ENCODE measurements around the gene ATP11A.

ATP11A gene

DNA sequence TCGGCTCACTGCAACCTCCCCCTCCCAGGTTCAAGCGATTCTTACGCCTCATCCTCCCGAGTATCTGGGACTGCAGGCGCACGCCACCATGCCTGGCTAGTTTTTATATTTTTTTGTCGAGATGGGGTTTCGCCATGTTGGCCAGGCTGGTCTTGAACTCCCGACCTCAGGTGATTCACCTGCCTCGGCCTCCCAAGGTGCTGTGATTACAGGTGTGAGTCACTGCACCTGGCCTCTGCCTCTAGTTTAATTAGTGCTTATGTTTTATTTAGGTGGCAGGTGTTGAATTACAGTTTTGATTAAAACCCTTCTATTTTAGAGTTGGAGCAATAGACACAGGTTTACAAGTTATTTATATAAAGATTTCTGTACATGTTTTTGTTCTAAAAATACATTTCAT is 42.8 kb downstream of the ATP11A start:
- H3K27me3 ChIP-seq (ENCODE audit: control insufficient read depth, insufficient read depth, low read length) = no peaks in the 10 kb centered on the region
- H3K27ac ChIP-seq (ENCODE audit: low read length) = no peak overlapping the region
- peak overlapping the region; percentile 31 for H3K4me3 ChIP-seq (ENCODE audit: low read length)
- H3K4me1 ChIP-seq (ENCODE audit: control insufficient read depth, low read depth, low read length) = peaks cover 51% of the 10 kb centered on the region
- H3K9ac ChIP-seq (ENCODE audit: low read length) = no peak overlapping the region
- no peaks in the 10 kb centered on the region for H3K9me3 ChIP-seq (ENCODE audit: control insufficient read depth, low read depth, low read length)
- H3K36me3 ChIP-seq (ENCODE audit: control insufficient read depth, low read depth, low read length) = no peaks in the 10 kb centered on the region

DNA sequence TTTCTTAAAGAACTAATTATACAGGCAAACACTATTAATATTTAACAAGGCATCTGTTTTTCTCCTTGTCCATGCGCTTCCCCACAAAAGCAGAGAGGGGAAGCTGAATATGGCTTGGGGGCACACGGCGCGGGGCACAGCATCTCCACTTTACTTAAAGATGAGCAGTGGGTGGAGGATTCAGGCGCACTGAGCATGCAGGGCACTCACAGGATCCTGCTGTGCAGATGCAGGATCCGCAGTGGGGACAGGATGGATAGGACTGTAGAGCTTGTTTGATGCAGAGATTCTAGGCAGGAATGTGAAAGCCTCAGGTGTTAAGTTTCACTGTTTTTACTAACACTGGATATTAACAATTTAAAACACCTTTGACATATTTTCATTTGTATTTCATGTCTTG is 43.3 kb downstream of the ATP11A start:
- Histone ChIP-seq H3K4me1 (ENCODE audit: control insufficient read depth, low read depth, low read length) (peaks cover 49% of the 10 kb centered on the region), H3K9ac (ENCODE audit: low read length) (no peak overlapping the region), H3K27ac (ENCODE audit: low read length) (no peak overlapping the region), H3K27me3 (ENCODE audit: control insufficient read depth, insufficient read depth, low read length) (no peaks in the 10 kb centered on the region), H3K4me3 (ENCODE audit: low read length) (peak overlapping the region; percentile 31), H3K36me3 (ENCODE audit: control insufficient read depth, low read depth, low read length) (no peaks in the 10 kb centered on the region), H3K9me3 (ENCODE audit: control insufficient read depth, low read depth, low read length) (no peaks in the 10 kb centered on the region)

DNA sequence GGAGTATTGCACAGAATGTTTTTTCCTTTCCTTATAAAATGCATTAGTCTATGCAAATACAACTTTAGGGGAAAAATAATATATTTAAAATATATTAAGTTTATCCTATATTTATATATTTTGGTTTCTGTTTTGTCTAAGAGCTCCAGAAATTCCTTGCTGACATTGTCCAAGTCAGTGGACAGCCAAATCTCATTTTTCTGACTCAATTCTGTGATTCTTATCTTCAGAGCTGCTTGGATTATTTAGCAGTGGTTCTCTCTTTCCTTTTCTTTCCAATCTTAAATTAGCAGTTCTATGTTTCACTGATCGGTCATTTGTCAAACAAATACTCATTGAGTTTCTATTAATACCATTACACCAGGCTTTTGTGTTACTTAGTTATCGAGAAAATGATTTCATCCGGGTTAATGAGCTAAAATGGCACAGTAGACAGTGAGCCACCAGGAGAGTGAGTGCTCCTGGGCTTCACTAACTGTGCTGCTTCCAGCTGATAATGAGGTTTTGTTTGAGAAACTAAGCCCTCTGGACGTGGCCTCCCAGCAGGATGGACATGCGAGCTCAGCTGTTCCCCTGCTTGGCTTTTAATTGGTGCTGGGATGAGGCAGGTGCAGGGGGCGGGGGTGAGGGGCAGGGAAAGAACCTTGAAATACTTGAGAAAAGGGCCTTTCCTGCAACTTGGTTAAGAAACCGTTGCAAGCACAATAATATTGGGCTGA is 44.0 kb downstream of the ATP11A start:
- Histone ChIP-seq H3K36me3 (ENCODE audit: control insufficient read depth, low read depth, low read length) (no peaks in the 10 kb centered on the region), H3K9me3 (ENCODE audit: control insufficient read depth, low read depth, low read length) (no peaks in the 10 kb centered on the region), H3K9ac (ENCODE audit: low read length) (no peak overlapping the region), H3K4me1 (ENCODE audit: control insufficient read depth, low read depth, low read length) (peaks cover 51% of the 10 kb centered on the region), H3K27me3 (ENCODE audit: control insufficient read depth, insufficient read depth, low read length) (no peaks in the 10 kb centered on the region), H3K4me3 (ENCODE audit: low read length) (peak overlapping the region; percentile 31), H3K27ac (ENCODE audit: low read length) (peak overlapping the region; percentile 60)

DNA sequence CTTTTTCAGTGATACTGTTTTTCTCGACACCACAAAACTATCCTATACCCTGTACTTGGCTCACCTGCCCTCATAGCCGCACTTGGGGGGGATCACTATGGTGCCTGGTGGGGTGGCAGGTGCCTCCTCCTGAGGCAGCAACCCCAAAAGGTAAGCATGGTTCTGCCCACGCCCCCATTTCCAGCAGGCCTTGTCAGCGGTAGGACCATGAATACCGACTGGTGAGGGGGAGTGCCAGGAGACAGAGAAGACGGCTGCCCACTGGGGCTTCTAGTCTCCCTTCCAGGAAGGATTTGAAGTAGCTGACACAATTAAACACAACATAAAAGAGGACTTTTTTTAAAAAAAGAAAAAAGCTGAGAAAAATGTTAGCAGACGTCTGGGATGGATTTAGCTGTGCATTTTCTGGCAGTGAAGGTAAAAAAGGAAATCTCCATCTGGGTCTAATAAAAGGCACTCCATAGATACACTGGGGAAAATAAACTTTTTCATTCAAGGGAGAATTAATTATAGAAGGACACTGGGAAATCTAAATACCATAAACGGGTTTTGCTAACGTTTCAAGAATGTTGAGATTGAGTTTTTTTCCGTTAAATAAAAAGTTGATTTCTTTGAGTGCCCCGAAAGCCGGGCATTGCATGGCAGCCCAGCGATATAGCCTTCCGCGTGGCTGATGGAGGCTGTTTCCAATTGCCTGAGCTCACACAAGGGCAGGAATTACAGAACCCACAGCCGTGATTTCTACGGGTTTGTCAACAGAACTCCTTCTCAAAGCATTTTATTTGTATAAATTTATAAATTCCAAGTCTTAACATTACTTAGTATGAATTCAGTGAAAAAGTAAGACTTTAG is 45.1 kb downstream of the ATP11A start:
- peak overlapping the region; percentile 19 for H3K4me3 ChIP-seq (ENCODE audit: low read length)

DNA sequence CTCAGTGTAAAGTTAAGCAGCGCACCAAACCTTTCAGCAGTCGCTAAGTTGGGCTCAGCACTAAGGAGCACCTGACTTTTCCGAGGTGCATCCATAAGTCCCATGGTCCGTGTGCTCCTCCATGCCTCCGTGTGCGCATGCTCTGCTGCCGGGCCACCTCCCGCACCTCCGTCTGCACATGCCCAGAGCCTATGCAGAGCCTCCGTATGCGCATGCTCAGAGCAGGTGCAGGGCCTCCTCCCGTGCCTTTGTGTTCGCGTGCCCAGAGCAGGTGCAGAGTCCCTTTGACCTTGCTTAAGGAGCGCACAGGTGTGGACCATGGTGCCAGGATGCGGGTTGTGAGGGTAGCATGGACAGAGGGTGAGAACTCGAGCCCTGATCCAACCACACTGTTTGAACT is 46.0 kb downstream of the ATP11A start:
- Histone ChIP-seq H3K36me3 (ENCODE audit: control insufficient read depth, low read depth, low read length) (no peaks in the 10 kb centered on the region), H3K4me3 (ENCODE audit: low read length) (peak overlapping the region; percentile 11), H3K27ac (ENCODE audit: low read length) (no peak overlapping the region), H3K9me3 (ENCODE audit: control insufficient read depth, low read depth, low read length) (no peaks in the 10 kb centered on the region), H3K4me1 (ENCODE audit: control insufficient read depth, low read depth, low read length) (peaks cover 56% of the 10 kb centered on the region), H3K9ac (ENCODE audit: low read length) (no peak overlapping the region), H3K27me3 (ENCODE audit: control insufficient read depth, insufficient read depth, low read length) (no peaks in the 10 kb centered on the region)

More for the DNA sequence above, 45.1 kb downstream of the ATP11A start:
- H3K9ac ChIP-seq (ENCODE audit: low read length) = no peak overlapping the region
- peak overlapping the region; percentile 60 for H3K27ac ChIP-seq (ENCODE audit: low read length)
- H3K9me3 ChIP-seq (ENCODE audit: control insufficient read depth, low read depth, low read length) = no peaks in the 10 kb centered on the region
- H3K27me3 ChIP-seq (ENCODE audit: control insufficient read depth, insufficient read depth, low read length) = no peaks in the 10 kb centered on the region
- H3K4me1 ChIP-seq (ENCODE audit: control insufficient read depth, low read depth, low read length) = peaks cover 55% of the 10 kb centered on the region
- no peaks in the 10 kb centered on the region for H3K36me3 ChIP-seq (ENCODE audit: control insufficient read depth, low read depth, low read length)

DNA sequence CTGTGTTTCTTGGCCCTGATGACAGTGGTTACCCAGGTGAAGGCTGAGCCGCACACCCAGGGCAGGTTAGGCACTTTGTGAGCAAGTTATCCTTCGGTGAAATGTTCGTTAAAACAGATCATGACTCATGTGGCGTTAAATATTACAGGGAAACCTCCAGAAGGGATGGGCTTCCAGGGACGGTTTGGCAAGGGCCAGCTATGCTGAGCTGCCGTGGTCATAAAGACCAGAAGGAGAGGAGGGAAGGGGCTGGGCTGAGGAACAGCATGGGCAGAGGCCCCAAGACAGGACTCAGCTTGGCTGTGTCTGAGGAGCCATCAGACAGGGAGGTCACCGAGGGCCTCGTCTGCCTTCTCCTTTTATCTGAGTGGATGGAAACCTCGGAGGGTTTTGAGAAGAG is 47.5 kb downstream of the ATP11A start:
- peaks cover 55% of the 10 kb centered on the region for H3K4me1 ChIP-seq (ENCODE audit: control insufficient read depth, low read depth, low read length)
- no peak overlapping the region for H3K27ac ChIP-seq (ENCODE audit: low read length)
- no peak overlapping the region for H3K9ac ChIP-seq (ENCODE audit: low read length)
- H3K36me3 ChIP-seq (ENCODE audit: control insufficient read depth, low read depth, low read length) = no peaks in the 10 kb centered on the region
- H3K4me3 ChIP-seq (ENCODE audit: low read length) = no peak overlapping the region
- no peaks in the 10 kb centered on the region for H3K9me3 ChIP-seq (ENCODE audit: control insufficient read depth, low read depth, low read length)
- H3K27me3 ChIP-seq (ENCODE audit: control insufficient read depth, insufficient read depth, low read length) = no peaks in the 10 kb centered on the region

DNA sequence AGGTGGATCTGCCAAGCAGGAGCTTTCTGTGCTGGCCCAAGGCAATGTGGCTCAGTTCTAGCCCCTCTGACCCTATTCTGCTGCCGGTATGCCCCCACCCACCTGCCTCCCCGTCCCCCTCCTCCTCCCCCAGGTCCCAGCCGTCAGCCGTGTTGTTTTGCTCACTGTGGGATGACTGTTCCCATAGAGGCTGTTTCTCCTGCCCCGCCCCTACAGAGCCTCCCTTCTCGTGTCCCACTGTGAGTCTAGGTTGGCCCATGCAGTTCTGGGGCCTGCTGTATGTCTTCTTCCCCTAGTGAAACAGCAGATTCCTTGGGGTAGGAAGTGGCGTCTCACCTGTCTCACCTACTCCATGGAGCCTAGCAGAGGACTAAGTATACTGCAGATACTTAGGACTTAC is 48.8 kb downstream of the ATP11A start:
- Histone ChIP-seq H3K4me1 (ENCODE audit: control insufficient read depth, low read depth, low read length) (peaks cover 43% of the 10 kb centered on the region), H3K36me3 (ENCODE audit: control insufficient read depth, low read depth, low read length) (no peaks in the 10 kb centered on the region), H3K27me3 (ENCODE audit: control insufficient read depth, insufficient read depth, low read length) (no peaks in the 10 kb centered on the region), H3K9ac (ENCODE audit: low read length) (no peak overlapping the region), H3K4me3 (ENCODE audit: low read length) (no peak overlapping the region), H3K9me3 (ENCODE audit: control insufficient read depth, low read depth, low read length) (no peaks in the 10 kb centered on the region), H3K27ac (ENCODE audit: low read length) (no peak overlapping the region)

DNA sequence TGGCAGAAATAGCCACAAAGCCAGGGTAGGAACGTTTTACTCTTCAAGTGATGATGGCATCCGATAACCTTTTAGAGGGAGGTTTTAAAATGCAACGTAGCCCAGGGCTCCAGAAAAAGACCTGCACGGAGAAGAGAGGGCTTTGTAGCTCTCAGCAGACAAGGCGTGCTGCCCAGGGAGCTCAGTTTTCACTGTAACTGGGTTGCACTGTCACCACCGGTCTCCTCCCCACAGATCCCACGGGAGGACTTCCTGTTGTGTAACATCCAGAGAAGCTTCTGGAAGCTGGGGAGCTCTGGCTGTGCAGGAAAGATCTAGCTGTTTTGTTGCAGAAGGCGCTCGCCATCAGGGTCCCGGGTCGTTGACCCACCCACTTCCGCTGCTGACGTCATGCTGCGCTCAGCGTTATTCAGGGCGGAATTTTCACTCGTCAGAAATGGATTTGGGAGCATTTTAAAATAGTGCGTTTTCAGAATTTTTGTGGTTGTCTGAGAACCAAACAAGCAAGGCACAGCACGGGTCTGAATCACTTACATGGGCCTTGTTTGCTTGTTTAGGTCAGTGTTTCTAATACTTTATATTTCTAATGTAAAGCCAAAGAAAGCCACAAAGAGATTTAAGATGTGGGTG is 50.8 kb downstream of the ATP11A start:
- Histone ChIP-seq H3K27me3 (ENCODE audit: control insufficient read depth, insufficient read depth, low read length) (no peaks in the 10 kb centered on the region), H3K36me3 (ENCODE audit: control insufficient read depth, low read depth, low read length) (no peaks in the 10 kb centered on the region), H3K4me1 (ENCODE audit: control insufficient read depth, low read depth, low read length) (peaks cover 23% of the 10 kb centered on the region), H3K9me3 (ENCODE audit: control insufficient read depth, low read depth, low read length) (no peaks in the 10 kb centered on the region), H3K27ac (ENCODE audit: low read length) (no peak overlapping the region), H3K9ac (ENCODE audit: low read length) (no peak overlapping the region), H3K4me3 (ENCODE audit: low read length) (no peak overlapping the region)

DNA sequence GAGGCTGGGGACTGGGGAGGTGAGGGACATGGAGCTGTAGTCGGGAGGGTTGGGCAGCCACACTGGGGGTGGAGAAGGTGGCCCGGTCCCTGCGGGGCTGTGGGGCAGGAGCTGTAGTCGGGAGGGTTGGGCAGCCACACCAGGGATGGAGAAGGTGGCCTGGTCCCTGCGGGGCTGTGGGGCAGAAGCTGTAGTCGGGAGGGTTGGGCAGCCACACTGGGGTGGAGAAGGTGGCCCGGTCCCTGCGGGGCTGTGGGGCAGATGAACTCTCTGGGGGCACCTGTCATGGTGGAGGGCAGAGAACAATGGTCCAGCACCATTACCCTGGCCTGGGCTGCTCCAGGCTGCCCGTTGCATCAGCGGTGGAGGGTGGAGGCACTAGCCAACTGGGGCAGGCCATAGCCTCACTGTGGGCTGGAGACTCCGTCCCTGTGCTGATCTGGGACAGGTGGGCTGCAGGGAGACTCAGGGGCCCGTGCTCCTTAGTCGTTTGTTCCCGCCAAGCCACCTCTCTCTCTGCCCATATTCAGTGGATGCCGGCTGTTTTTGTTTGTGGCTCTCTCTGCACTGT is 51.4 kb downstream of the ATP11A start:
- no peaks in the 10 kb centered on the region for H3K36me3 ChIP-seq (ENCODE audit: control insufficient read depth, low read depth, low read length)
- no peak overlapping the region for H3K27ac ChIP-seq (ENCODE audit: low read length)
- no peaks in the 10 kb centered on the region for H3K27me3 ChIP-seq (ENCODE audit: control insufficient read depth, insufficient read depth, low read length)
- no peak overlapping the region for H3K4me3 ChIP-seq (ENCODE audit: low read length)
- peaks cover 16% of the 10 kb centered on the region for H3K4me1 ChIP-seq (ENCODE audit: control insufficient read depth, low read depth, low read length)
- H3K9ac ChIP-seq (ENCODE audit: low read length) = no peak overlapping the region
- no peaks in the 10 kb centered on the region for H3K9me3 ChIP-seq (ENCODE audit: control insufficient read depth, low read depth, low read length)

DNA sequence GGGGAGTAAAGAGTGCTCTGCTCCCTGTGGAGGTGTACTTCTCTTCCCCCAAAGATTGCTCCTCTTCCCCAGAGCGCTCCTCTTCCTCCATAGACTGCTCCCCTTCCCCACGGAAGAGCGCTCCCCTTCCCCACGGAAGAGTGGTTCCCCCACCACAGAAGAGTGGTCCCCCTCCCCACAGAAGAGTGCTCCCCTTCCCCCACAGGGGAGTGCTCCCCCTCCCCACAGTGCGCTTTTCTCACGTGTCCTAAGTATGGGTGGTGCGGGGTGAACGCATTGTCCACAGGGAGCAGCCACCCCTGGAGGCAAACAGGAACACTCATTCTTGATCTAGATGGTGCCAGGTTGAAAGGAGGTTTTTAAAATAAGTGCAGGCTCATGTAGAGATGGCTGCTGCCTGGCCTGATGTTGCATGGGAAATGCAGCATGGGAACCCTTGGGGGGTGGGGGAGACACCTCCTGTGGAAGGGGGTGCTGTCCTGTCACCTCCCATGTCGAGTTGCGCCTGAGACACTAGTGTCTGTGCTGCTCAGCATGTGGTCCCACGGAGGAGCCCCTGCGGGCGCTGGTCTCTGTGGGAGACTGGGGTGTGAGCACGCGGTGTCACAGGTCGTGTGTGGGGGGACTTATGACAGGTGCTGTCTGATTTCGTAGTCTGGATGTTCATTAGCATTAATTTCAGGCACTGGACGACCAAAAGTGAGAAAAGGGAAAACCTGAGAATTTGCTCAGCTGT is 52.2 kb downstream of the ATP11A start:
- Histone ChIP-seq H3K4me1 (ENCODE audit: control insufficient read depth, low read depth, low read length) (peaks cover 12% of the 10 kb centered on the region), H3K4me3 (ENCODE audit: low read length) (no peak overlapping the region)

DNA sequence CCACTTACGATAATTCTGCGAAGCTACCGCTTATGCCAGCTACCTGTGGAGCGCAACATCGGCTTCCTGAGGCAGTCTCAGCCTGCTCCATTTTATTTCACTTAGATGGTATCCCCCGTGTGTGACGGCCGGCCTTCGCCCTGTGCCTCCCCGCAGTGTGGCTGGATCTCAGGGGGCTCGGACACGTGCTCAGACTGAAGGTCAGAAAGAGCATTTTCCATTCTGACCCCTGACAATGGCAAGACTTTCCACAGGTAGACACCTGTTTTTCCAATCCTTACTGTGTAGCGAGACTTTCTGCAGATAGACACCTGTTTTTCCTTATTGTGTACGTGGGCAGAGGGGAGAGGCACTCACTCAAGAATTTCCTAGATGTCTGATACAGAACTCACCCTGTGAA is 52.7 kb downstream of the ATP11A start:
- no peak overlapping the region for H3K9ac ChIP-seq (ENCODE audit: low read length)
- H3K27ac ChIP-seq (ENCODE audit: low read length) = no peak overlapping the region
- no peaks in the 10 kb centered on the region for H3K27me3 ChIP-seq (ENCODE audit: control insufficient read depth, insufficient read depth, low read length)
- H3K4me3 ChIP-seq (ENCODE audit: low read length) = no peak overlapping the region
- no peaks in the 10 kb centered on the region for H3K9me3 ChIP-seq (ENCODE audit: control insufficient read depth, low read depth, low read length)
- peaks cover 12% of the 10 kb centered on the region for H3K4me1 ChIP-seq (ENCODE audit: control insufficient read depth, low read depth, low read length)
- no peaks in the 10 kb centered on the region for H3K36me3 ChIP-seq (ENCODE audit: control insufficient read depth, low read depth, low read length)

More for the DNA sequence above, 52.2 kb downstream of the ATP11A start:
- no peak overlapping the region for H3K27ac ChIP-seq (ENCODE audit: low read length)
- no peaks in the 10 kb centered on the region for H3K9me3 ChIP-seq (ENCODE audit: control insufficient read depth, low read depth, low read length)
- no peaks in the 10 kb centered on the region for H3K36me3 ChIP-seq (ENCODE audit: control insufficient read depth, low read depth, low read length)
- H3K27me3 ChIP-seq (ENCODE audit: control insufficient read depth, insufficient read depth, low read length) = no peaks in the 10 kb centered on the region
- H3K9ac ChIP-seq (ENCODE audit: low read length) = no peak overlapping the region
